HCT116 (cell line): ENCODE results near the gene KRT73. TPM values are rescaled to one million over a fixed set of nuclear protein-coding genes. Genes with fewer than 3 reads are reported as not detected.

Experiments used
- ATAC-seq: fragments of 200-7000 bp; cut with Tn5 transposase; 2 replicates; pipeline ENCODE4 v1.9.1; 2020; ENCODE audit warnings: mild to moderate bottlenecking, moderate library complexity
- BruUV-seq: library from RNA; stranded (reverse); fragments of 400-500 nt; replicated peaks from 2 replicates; lab custom pipeline; 2021; lab: Mats Ljungman, UMichigan
- CTCF ChIA-PET: fragments of 300-600 bp; sonication (Branson Sonifier 250); formaldehyde crosslinking; loops from one replicate; lab custom pipeline; 2021; ENCODE audit warnings: antibody characterized with exemption; lab: Charles Lee
- POLR2A ChIA-PET: fragments of 300-600, 350-600 bp; sonication (Branson Sonifier 250); formaldehyde crosslinking; loops from one replicate; lab custom pipeline; 2021; ENCODE audit warnings: antibody characterized with exemption; lab: Charles Lee
- RAD21 ChIA-PET, 2 experiments: fragments of 300-600 bp; sonication (Branson Sonifier 250); formaldehyde crosslinking; loops; one replicate each; lab custom pipeline; 2023; ENCODE audit warnings: low total read pairs in 2 of 2; ENCODE audit not compliant: uncharacterized antibody in 2 of 2, unreplicated experiment in 2 of 2, low non-redundant PET in 1 of 2; lab: Charles Lee
- DNase-seq: peaks from one replicate; pipeline ENCODE4 v3.0.0-alpha.2; 2010; ENCODE audit warnings: low read depth, low spot score
- H2AFZ ChIP-seq: fragments of 200-600 bp; shearing (Covaris generic), sonication (generic); 2 replicates; pipeline ENCODE4 v1.6.1; 2017; ENCODE audit warnings: low read depth, mixed run types, mixed read lengths, antibody characterized with exemption, low read length; ENCODE audit not compliant: poor library complexity, severe bottlenecking
- H3K27ac ChIP-seq: 2 replicates; pipeline ENCODE4 v1.5.1; 2012; ENCODE audit warnings: low read depth, low read length
- H3K27me3 ChIP-seq: fragments of 200-600 bp; sonication (generic); 2 replicates; pipeline ENCODE4 v1.6.1; 2016; ENCODE audit warnings: mixed run types, low read length, mixed read lengths; ENCODE audit not compliant: insufficient read depth
- H3K36me3 ChIP-seq, 2 experiments: fragments of 200-500 bp in 1 of 2; fragments of 200-600 bp in 1 of 2; sonication (Bioruptor generic) in 1 of 2; sonication (generic) in 1 of 2; 2 replicates each; pipeline versions ENCODE4 v1.5.1 to v1.6.1; 2014 to 2016; ENCODE audit warnings: low read length in 2 of 2, inconsistent platforms in 1 of 2, mixed read lengths in 1 of 2, mixed run types in 1 of 2; ENCODE audit not compliant: insufficient read depth in 2 of 2, control insufficient read depth in 1 of 2
- H3K4me1 ChIP-seq, 2 experiments: fragments of 200-600 bp in 1 of 2; sonication (generic) in 1 of 2; 2 replicates each; pipeline versions ENCODE4 v1.5.1 to v1.6.1; 2012 to 2017; ENCODE audit warnings: low read length in 2 of 2, inconsistent platforms in 1 of 2, mild to moderate bottlenecking in 1 of 2, mixed read lengths in 1 of 2, mixed run types in 1 of 2, moderate library complexity in 1 of 2; ENCODE audit not compliant: insufficient read depth in 2 of 2, control insufficient read depth in 1 of 2
- H3K4me2 ChIP-seq: fragments of 200-600 bp; sonication (generic); 2 replicates; pipeline ENCODE4 v1.6.1; 2017; ENCODE audit warnings: mixed run types, low read length, mixed read lengths
- H3K4me3 ChIP-seq, 2 experiments: fragments of 200-600 bp in 1 of 2; sonication (generic) in 1 of 2; replicated peaks in 1 of 2; 2 replicates each; pipeline ENCODE4 v1.5.1; 2011 to 2016; ENCODE audit warnings: low read length in 2 of 2, control low read depth in 1 of 2, low read depth in 1 of 2, mild to moderate bottlenecking in 1 of 2, mixed read lengths in 1 of 2, mixed run types in 1 of 2
- H3K79me2 ChIP-seq: fragments of 200-600 bp; sonication (generic); 2 replicates; pipeline ENCODE4 v1.6.1; 2017; ENCODE audit warnings: mild to moderate bottlenecking, mixed run types, low read length, moderate library complexity, mixed read lengths; ENCODE audit not compliant: insufficient read depth
- H3K9ac ChIP-seq: fragments of 200-600 bp; sonication (generic); 2 replicates; pipeline ENCODE4 v1.6.1; 2016; ENCODE audit warnings: low read length, mixed read lengths
- H3K9me2 ChIP-seq: fragments of 200-600 bp; sonication (generic), shearing (Covaris generic); 2 replicates; pipeline ENCODE4 v1.6.1; 2017; ENCODE audit warnings: mixed run types, mild to moderate bottlenecking, moderate library complexity; ENCODE audit not compliant: insufficient read depth
- H3K9me3 ChIP-seq, 2 experiments: fragments of 200-500 bp in 1 of 2; fragments of 200-600 bp in 1 of 2; sonication (Bioruptor generic) in 1 of 2; sonication (generic) in 1 of 2; 2 replicates each; pipeline ENCODE4 v1.6.1; 2014 to 2017; ENCODE audit warnings: low read length in 2 of 2, mixed read lengths in 2 of 2, inconsistent platforms in 1 of 2, low read depth in 1 of 2, mild to moderate bottlenecking in 1 of 2, mixed run types in 1 of 2, moderate library complexity in 1 of 2; ENCODE audit not compliant: control insufficient read depth in 1 of 2, insufficient read depth in 1 of 2
- H4K20me1 ChIP-seq: fragments of 200-600 bp; sonication (generic), shearing (Covaris generic); 2 replicates; pipeline ENCODE4 v1.6.1; 2017; ENCODE audit warnings: mixed run types, mild to moderate bottlenecking, moderate library complexity; ENCODE audit not compliant: insufficient read depth
- CEBPB ChIP-seq: IDR thresholded peaks from 2 replicates; pipeline ENCODE4 v1.6.1; 2012; ENCODE audit warnings: low read depth
- EGR1 ChIP-seq: IDR thresholded peaks from 2 replicates; pipeline ENCODE4 v1.6.1; 2012; ENCODE audit warnings: low read depth
- EZH2phosphoT487 ChIP-seq: fragments of 200-600 bp; IDR thresholded peaks from 2 replicates; pipeline ENCODE4 v1.6.1; 2018; ENCODE audit warnings: antibody characterized with exemption, borderline replicate concordance
- SIN3A ChIP-seq: IDR thresholded peaks from 2 replicates; pipeline ENCODE4 v1.6.1; 2012; ENCODE audit warnings: low read depth
- TCF7L2 ChIP-seq: IDR thresholded peaks from 2 replicates; pipeline ENCODE4 v1.7.0; 2011; ENCODE audit warnings: borderline replicate concordance, inconsistent platforms; ENCODE audit not compliant: insufficient read depth, insufficient read length; ENCODE audit errors: extremely low read depth
- ZNF274 ChIP-seq: fragments of 200-500 bp; sonication (Bioruptor generic); IDR thresholded peaks from 2 replicates; pipeline ENCODE4 v1.6.1; 2014; ENCODE audit warnings: mild to moderate bottlenecking, low read depth, low read length, inconsistent platforms
- intact Hi-C: fragments of 100-400 bp; cut with micrococcal nuclease; formaldehyde crosslinking; loops from 2 replicates; pipeline ENCODE4 v1.10.0; 2022
- total RNA-seq: library from RNA; stranded (reverse); gene quantifications from one replicate; pipeline ENCODE4 v1.2.1, GENCODE V29; 2021; ENCODE audit not compliant: unreplicated experiment
- TF ChIP-seq, protein P1 (sequence below): IDR thresholded peaks from 2 replicates; pipeline ENCODE4 v1.6.1; 2011; ENCODE audit warnings: mild to moderate bottlenecking, low read length, moderate library complexity; ENCODE audit not compliant: insufficient replicate concordance; ENCODE audit errors: extremely low read depth
- TF ChIP-seq, protein P2 (sequence below): IDR thresholded peaks from 2 replicates; pipeline ENCODE4 v1.6.1; 2012

Gene KRT73
- total RNA-seq, 1 experiment from 2014 or later, result not detected

GRCh38 chr12:52568111-52568510 is 50.2 kb downstream of the KRT73 start:
- no peak overlapping the region for H3K9ac ChIP-seq
- no peak overlapping the region for H3K4me2 ChIP-seq
- no peaks in the 10 kb centered on the region for H3K9me3 ChIP-seq
- no peaks in the 10 kb centered on the region for H3K79me2 ChIP-seq
- CTCF ChIA-PET, result no interaction called here
- H2AFZ ChIP-seq, result no peak overlapping the region
- intact Hi-C loops, result no loop called here
- TF ChIP-seq EGR1 (no peak), EZH2phosphoT487 (no peak), TCF7L2 (no peak), SIN3A (no peak), CEBPB (no peak)
- TF ChIP-seq, protein P1, sequence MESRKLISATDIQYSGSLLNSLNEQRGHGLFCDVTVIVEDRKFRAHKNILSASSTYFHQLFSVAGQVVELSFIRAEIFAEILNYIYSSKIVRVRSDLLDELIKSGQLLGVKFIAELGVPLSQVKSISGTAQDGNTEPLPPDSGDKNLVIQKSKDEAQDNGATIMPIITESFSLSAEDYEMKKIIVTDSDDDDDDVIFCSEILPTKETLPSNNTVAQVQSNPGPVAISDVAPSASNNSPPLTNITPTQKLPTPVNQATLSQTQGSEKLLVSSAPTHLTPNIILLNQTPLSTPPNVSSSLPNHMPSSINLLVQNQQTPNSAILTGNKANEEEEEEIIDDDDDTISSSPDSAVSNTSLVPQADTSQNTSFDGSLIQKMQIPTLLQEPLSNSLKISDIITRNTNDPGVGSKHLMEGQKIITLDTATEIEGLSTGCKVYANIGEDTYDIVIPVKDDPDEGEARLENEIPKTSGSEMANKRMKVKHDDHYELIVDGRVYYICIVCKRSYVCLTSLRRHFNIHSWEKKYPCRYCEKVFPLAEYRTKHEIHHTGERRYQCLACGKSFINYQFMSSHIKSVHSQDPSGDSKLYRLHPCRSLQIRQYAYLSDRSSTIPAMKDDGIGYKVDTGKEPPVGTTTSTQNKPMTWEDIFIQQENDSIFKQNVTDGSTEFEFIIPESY, result no peak
- TF ChIP-seq, protein P2, sequence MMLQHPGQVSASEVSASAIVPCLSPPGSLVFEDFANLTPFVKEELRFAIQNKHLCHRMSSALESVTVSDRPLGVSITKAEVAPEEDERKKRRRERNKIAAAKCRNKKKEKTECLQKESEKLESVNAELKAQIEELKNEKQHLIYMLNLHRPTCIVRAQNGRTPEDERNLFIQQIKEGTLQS, result no peak
- TF ChIP-seq, all 23 proteins: peak for 0
- DNase-seq, result no peak
- ATAC-seq, result no peak
- POLR2A ChIA-PET, result no interaction called here
- H3K4me3 ChIP-seq, result no peak overlapping the region
- RAD21 ChIA-PET, result no interaction called here
- no peaks in the 10 kb centered on the region for H3K4me1 ChIP-seq
- no peak overlapping the region for H3K27ac ChIP-seq
- no TSS peak for BruUV-seq
- H3K27me3 ChIP-seq, result no peaks in the 10 kb centered on the region
- H3K9me2 ChIP-seq, result no peaks in the 10 kb centered on the region
- H4K20me1 ChIP-seq, result no peaks in the 10 kb centered on the region
- no peaks in the 10 kb centered on the region for H3K36me3 ChIP-seq

GRCh38 chr12:52566847-52567291 is 51.5 kb downstream of the KRT73 start:
- TF ChIP-seq CEBPB (no peak), ZNF274 (no peak)
- no peak overlapping the region for H3K4me2 ChIP-seq
- ChIA-PET CTCF (no interaction called here), RAD21 (no interaction called here), POLR2A (no interaction called here)
- no peak overlapping the region for H3K27ac ChIP-seq
- H2AFZ ChIP-seq, result no peak overlapping the region
- no peak overlapping the region for H3K9ac ChIP-seq
- no peaks in the 10 kb centered on the region for H3K27me3 ChIP-seq
- DNase-seq (no peak), ATAC-seq (no peak)
- H3K4me1 ChIP-seq, result no peaks in the 10 kb centered on the region
- no TSS peak for BruUV-seq
- H4K20me1 ChIP-seq, result no peaks in the 10 kb centered on the region
- intact Hi-C loops, result no loop called here
- H3K9me2 ChIP-seq, result no peaks in the 10 kb centered on the region
- H3K4me3 ChIP-seq, result no peak overlapping the region
- H3K36me3 ChIP-seq, result no peaks in the 10 kb centered on the region
- H3K9me3 ChIP-seq, result no peaks in the 10 kb centered on the region
- H3K79me2 ChIP-seq, result no peaks in the 10 kb centered on the region
